ENCODE data around the gene PSMG4. TPM values are rescaled to one million over a fixed set of nuclear protein-coding genes. Genes with fewer than 3 reads are reported as not detected.
A peak's percentile ranks its signal among the peaks of the same experiment; 100 is the strongest.

Gene PSMG4
- total and polyA plus RNA-seq, 9 of the 15 experiments (the other 6 are each of a cell fraction or from before 2014, with no cell fraction given) = 12.9 to 185 (median 52.0) TPM

DNA sequence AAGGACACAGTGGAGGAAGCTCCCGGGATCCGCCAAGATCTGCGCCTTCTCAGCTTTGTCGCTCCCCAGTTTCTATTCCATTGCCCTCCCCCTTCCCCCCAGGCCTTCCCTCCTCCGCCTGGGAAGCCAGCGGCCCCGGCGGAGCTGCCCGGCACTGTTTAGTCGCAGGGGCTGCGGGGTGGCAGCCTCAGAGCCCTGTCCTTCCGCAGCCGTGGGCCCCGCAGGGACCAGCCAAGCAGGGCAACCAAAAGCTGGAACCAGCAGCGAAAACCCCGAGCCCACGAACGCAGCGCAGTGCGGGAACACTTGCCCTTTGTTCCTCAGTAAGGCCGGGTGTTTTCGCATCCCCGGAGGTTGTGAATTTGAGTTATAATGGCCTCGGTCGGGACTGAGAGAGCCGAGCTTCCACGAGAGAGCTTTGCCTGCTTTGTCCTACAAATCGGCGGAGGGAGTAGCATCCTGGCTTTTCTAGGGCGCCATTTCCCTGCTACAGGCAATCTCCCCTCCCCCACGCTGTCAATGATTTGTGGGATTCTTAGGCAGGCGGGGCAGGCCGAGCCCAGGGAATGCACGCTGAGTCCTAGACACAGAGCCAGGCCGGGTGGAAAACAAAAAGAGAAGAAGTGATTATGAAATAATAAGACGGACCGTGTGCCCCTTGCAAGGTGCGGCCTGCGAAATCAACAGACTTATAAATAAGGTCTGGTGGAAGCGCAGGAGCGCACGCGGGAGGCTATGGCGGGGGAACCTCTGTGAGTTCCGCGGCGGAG, 27.3 kb upstream of the PSMG4 start (continued):
- TF ChIP-seq, protein P1, sequence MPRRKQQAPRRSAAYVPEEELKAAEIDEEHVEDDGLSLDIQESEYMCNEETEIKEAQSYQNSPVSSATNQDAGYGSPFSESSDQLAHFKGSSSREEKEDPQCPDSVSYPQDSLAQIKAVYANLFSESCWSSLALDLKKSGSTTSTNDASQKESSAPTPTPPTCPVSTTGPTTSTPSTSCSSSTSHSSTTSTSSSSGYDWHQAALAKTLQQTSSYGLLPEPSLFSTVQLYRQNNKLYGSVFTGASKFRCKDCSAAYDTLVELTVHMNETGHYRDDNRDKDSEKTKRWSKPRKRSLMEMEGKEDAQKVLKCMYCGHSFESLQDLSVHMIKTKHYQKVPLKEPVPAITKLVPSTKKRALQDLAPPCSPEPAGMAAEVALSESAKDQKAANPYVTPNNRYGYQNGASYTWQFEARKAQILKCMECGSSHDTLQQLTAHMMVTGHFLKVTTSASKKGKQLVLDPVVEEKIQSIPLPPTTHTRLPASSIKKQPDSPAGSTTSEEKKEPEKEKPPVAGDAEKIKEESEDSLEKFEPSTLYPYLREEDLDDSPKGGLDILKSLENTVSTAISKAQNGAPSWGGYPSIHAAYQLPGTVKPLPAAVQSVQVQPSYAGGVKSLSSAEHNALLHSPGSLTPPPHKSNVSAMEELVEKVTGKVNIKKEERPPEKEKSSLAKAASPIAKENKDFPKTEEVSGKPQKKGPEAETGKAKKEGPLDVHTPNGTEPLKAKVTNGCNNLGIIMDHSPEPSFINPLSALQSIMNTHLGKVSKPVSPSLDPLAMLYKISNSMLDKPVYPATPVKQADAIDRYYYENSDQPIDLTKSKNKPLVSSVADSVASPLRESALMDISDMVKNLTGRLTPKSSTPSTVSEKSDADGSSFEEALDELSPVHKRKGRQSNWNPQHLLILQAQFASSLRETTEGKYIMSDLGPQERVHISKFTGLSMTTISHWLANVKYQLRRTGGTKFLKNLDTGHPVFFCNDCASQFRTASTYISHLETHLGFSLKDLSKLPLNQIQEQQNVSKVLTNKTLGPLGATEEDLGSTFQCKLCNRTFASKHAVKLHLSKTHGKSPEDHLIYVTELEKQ (CRISPR knock-in tag; IDR thresholded peaks at IDR 0.05) = no peak
- TF ChIP-seq KLF16 (IDR thresholded peaks at IDR 0.05) (no peak), NR2F6 (CRISPR knock-in tag; IDR thresholded peaks at IDR 0.05) (no peak), YY1 (IDR thresholded peaks at IDR 0.05; ENCODE audit: borderline replicate concordance in 1 of 3, control insufficient read depth in 1 of 3, extremely low read depth in 1 of 3, insufficient read depth in 3 of 3, insufficient read length in 1 of 3, insufficient replicate concordance in 2 of 3, low read depth in 1 of 3, low read length in 2 of 3) (peak in 1 of 3 experiments; percentile 53), ZNF507 (tag; conservative IDR thresholded peaks at IDR 0.05) (no peak), MAFF (IDR thresholded peaks at IDR 0.05; ENCODE audit: low read length) (no peak), RB1 (IDR thresholded peaks at IDR 0.05; ENCODE audit: low read depth) (0 out of 2 replicates have a peak, but pooled peaks have one; percentile 22), TGIF2 (CRISPR knock-in tag; IDR thresholded peaks at IDR 0.05) (no peak), LCOR (CRISPR knock-in tag; IDR thresholded peaks at IDR 0.05) (no peak), JUN (IDR thresholded peaks at IDR 0.05; ENCODE audit: borderline replicate concordance, low read depth, low read length) (no peak), JUN (CRISPR knock-in tag; IDR thresholded peaks at IDR 0.05; ENCODE audit: borderline replicate concordance) (no peak), KAT8 (IDR thresholded peaks at IDR 0.05; ENCODE audit: low read depth) (no peak), ZNF253 (CRISPR knock-in tag; conservative IDR thresholded peaks at IDR 0.05) (no peak), DACH1 (IDR thresholded peaks at IDR 0.05; ENCODE audit: partially characterized antibody) (no peak), ZNF764 (CRISPR knock-in tag; IDR thresholded peaks at IDR 0.05; ENCODE audit: low read depth) (no peak)
- TF ChIP-seq, protein P2, sequence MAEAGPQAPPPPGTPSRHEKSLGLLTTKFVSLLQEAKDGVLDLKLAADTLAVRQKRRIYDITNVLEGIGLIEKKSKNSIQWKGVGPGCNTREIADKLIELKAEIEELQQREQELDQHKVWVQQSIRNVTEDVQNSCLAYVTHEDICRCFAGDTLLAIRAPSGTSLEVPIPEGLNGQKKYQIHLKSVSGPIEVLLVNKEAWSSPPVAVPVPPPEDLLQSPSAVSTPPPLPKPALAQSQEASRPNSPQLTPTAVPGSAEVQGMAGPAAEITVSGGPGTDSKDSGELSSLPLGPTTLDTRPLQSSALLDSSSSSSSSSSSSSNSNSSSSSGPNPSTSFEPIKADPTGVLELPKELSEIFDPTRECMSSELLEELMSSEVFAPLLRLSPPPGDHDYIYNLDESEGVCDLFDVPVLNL (CRISPR knock-in tag; IDR thresholded peaks at IDR 0.05; ENCODE audit: low read depth) = no peak
- TF ChIP-seq, protein P3, sequence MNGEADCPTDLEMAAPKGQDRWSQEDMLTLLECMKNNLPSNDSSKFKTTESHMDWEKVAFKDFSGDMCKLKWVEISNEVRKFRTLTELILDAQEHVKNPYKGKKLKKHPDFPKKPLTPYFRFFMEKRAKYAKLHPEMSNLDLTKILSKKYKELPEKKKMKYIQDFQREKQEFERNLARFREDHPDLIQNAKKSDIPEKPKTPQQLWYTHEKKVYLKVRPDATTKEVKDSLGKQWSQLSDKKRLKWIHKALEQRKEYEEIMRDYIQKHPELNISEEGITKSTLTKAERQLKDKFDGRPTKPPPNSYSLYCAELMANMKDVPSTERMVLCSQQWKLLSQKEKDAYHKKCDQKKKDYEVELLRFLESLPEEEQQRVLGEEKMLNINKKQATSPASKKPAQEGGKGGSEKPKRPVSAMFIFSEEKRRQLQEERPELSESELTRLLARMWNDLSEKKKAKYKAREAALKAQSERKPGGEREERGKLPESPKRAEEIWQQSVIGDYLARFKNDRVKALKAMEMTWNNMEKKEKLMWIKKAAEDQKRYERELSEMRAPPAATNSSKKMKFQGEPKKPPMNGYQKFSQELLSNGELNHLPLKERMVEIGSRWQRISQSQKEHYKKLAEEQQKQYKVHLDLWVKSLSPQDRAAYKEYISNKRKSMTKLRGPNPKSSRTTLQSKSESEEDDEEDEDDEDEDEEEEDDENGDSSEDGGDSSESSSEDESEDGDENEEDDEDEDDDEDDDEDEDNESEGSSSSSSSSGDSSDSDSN (IDR thresholded peaks at IDR 0.05; ENCODE audit: borderline replicate concordance in 1 of 2, low read depth in 2 of 2, low read length in 2 of 2) = no peak
- TF ChIP-seq, protein P4, sequence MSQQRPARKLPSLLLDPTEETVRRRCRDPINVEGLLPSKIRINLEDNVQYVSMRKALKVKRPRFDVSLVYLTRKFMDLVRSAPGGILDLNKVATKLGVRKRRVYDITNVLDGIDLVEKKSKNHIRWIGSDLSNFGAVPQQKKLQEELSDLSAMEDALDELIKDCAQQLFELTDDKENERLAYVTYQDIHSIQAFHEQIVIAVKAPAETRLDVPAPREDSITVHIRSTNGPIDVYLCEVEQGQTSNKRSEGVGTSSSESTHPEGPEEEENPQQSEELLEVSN (IDR thresholded peaks at IDR 0.05; ENCODE audit: borderline replicate concordance in 1 of 2, extremely low read depth in 1 of 2, insufficient read depth in 1 of 2, insufficient read length in 1 of 2, low read depth in 1 of 2, low read length in 1 of 2, poor library complexity in 1 of 2, severe bottlenecking in 1 of 2) = no peak
